ENCODE measurements around the gene CDK13. TPM values are rescaled to one million over a fixed set of nuclear protein-coding genes. Genes with fewer than 3 reads are reported as not detected.

Gene CDK13
- total RNA-seq, 1 experiment from 2014 or later, result 39.2 TPM

DNA sequence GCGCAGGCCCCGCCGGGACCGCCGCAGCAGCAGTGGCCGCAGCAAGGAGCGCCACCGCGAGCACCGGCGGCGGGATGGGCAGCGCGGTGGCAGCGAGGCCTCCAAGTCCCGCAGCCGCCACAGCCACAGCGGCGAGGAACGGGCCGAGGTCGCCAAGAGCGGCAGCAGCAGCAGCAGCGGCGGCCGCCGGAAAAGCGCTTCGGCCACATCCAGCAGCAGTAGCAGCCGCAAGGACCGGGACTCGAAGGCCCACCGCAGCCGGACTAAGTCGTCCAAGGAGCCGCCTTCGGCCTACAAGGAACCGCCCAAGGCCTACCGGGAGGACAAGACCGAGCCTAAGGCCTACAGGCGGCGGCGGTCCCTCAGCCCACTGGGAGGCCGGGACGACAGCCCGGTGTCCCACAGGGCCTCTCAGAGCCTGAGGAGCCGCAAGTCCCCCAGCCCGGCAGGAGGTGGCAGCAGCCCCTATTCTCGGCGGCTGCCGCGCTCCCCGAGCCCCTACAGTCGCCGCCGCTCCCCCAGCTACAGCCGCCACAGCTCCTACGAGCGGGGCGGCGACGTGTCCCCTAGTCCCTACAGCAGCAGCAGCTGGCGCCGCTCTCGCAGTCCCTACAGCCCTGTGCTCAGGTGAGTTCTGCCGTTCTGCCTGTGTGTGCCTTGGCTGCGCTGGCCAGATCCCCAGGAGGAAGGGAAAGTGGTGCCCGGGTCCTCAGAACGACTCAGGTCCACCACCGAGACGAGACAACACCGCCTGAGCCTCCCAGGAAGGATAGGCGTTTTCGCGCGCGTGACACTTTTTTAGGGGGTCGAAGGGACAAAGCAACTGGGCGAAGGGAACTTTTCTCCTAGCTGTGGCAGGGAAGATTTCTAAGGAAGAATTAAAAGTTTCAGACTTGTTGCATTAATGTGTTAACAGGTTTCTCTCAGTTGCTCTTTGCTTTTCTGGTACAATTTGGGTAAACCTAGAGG lies 1.5 kb downstream of the CDK13 start (continued):
- TF ChIP-seq, protein P1, sequence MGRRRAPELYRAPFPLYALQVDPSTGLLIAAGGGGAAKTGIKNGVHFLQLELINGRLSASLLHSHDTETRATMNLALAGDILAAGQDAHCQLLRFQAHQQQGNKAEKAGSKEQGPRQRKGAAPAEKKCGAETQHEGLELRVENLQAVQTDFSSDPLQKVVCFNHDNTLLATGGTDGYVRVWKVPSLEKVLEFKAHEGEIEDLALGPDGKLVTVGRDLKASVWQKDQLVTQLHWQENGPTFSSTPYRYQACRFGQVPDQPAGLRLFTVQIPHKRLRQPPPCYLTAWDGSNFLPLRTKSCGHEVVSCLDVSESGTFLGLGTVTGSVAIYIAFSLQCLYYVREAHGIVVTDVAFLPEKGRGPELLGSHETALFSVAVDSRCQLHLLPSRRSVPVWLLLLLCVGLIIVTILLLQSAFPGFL (CRISPR knock-in tag; IDR thresholded peaks at IDR 0.05; ENCODE audit: borderline replicate concordance), result no peak
- TF ChIP-seq ELF4 (CRISPR knock-in tag; IDR thresholded peaks at IDR 0.05; ENCODE audit: low read depth), result 0 out of 2 replicates have a peak, but pooled peaks have one; percentile 19
- TF ChIP-seq, protein P2, sequence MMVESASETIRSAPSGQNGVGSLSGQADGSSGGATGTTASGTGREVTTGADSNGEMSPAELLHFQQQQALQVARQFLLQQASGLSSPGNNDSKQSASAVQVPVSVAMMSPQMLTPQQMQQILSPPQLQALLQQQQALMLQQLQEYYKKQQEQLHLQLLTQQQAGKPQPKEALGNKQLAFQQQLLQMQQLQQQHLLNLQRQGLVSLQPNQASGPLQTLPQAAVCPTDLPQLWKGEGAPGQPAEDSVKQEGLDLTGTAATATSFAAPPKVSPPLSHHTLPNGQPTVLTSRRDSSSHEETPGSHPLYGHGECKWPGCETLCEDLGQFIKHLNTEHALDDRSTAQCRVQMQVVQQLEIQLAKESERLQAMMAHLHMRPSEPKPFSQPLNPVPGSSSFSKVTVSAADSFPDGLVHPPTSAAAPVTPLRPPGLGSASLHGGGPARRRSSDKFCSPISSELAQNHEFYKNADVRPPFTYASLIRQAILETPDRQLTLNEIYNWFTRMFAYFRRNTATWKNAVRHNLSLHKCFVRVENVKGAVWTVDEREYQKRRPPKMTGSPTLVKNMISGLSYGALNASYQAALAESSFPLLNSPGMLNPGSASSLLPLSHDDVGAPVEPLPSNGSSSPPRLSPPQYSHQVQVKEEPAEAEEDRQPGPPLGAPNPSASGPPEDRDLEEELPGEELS (CRISPR knock-in tag; IDR thresholded peaks at IDR 0.05), result no peak; the same call in 1 of the 2 replicates
- 0 out of 2 replicates have a peak, but pooled peaks have one; percentile 14 for TF ChIP-seq ESRRA (CRISPR knock-in tag; IDR thresholded peaks at IDR 0.05; ENCODE audit: borderline replicate concordance)
- TF ChIP-seq JUN (CRISPR knock-in tag; IDR thresholded peaks at IDR 0.05), result peak; percentile 60; the same call in 1 of the 2 replicates
- TF ChIP-seq, protein P3, sequence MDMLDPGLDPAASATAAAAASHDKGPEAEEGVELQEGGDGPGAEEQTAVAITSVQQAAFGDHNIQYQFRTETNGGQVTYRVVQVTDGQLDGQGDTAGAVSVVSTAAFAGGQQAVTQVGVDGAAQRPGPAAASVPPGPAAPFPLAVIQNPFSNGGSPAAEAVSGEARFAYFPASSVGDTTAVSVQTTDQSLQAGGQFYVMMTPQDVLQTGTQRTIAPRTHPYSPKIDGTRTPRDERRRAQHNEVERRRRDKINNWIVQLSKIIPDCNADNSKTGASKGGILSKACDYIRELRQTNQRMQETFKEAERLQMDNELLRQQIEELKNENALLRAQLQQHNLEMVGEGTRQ (CRISPR knock-in tag; IDR thresholded peaks at IDR 0.05), result no peak

DNA sequence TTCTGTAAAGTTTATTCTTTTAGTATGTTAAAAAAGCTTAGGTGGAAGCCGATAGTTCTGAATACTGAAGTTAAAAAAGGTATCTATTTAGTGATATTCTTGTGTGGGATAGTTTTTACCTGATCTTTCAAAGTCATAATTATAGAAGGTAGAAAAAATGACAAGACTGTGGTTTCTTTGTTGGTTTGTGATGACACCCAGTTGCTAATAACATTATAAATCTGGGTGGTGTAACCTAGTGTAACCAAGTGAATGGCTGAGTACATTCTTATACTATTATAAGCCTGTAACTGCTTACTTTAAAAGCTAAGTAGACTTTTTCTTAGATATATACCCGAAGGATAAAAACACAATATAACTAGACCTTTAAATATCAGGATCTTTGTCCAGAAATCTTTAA lies 2.3 kb downstream of the CDK13 start:
- ChIA-PET CTCF (interaction anchor here (1.0 to 3.2 kb wide), 3 partner anchors 56 to 100 kb away, joined by 3 to 17 read pairs (median 5); no protein-coding TSS in a partner anchor), POLR2A (interaction anchor here (0.6 kb wide), 1 partner anchor 241 kb away, joined by 12 read pairs; no protein-coding TSS in a partner anchor)
- H3K27me3 Mint-ChIP-seq (ENCODE audit: low read depth), result no peaks in the 10 kb centered on the region
- no peaks in the 10 kb centered on the region for H3K9me3 Mint-ChIP-seq
- H3K4me3 Mint-ChIP-seq, result peak overlapping the region; percentile 97
- ATAC-seq (no peak), DNase-seq (ENCODE audit: low spot score) (no peak)
- TF ChIP-seq TEAD4 (CRISPR knock-in tag; IDR thresholded peaks at IDR 0.05) (no peak), FOXJ3 (CRISPR knock-in tag; IDR thresholded peaks at IDR 0.05; ENCODE audit: borderline replicate concordance) (no peak), ZNF121 (CRISPR knock-in tag; IDR thresholded peaks at IDR 0.05) (no peak), CREB1 (CRISPR knock-in tag; IDR thresholded peaks at IDR 0.05) (no peak), ZNF423 (CRISPR knock-in tag; IDR thresholded peaks at IDR 0.05) (no peak), RORB (CRISPR knock-in tag; IDR thresholded peaks at IDR 0.05) (no peak), MYBL2 (CRISPR knock-in tag; IDR thresholded peaks at IDR 0.05) (no peak)
- TF ChIP-seq, protein P4, sequence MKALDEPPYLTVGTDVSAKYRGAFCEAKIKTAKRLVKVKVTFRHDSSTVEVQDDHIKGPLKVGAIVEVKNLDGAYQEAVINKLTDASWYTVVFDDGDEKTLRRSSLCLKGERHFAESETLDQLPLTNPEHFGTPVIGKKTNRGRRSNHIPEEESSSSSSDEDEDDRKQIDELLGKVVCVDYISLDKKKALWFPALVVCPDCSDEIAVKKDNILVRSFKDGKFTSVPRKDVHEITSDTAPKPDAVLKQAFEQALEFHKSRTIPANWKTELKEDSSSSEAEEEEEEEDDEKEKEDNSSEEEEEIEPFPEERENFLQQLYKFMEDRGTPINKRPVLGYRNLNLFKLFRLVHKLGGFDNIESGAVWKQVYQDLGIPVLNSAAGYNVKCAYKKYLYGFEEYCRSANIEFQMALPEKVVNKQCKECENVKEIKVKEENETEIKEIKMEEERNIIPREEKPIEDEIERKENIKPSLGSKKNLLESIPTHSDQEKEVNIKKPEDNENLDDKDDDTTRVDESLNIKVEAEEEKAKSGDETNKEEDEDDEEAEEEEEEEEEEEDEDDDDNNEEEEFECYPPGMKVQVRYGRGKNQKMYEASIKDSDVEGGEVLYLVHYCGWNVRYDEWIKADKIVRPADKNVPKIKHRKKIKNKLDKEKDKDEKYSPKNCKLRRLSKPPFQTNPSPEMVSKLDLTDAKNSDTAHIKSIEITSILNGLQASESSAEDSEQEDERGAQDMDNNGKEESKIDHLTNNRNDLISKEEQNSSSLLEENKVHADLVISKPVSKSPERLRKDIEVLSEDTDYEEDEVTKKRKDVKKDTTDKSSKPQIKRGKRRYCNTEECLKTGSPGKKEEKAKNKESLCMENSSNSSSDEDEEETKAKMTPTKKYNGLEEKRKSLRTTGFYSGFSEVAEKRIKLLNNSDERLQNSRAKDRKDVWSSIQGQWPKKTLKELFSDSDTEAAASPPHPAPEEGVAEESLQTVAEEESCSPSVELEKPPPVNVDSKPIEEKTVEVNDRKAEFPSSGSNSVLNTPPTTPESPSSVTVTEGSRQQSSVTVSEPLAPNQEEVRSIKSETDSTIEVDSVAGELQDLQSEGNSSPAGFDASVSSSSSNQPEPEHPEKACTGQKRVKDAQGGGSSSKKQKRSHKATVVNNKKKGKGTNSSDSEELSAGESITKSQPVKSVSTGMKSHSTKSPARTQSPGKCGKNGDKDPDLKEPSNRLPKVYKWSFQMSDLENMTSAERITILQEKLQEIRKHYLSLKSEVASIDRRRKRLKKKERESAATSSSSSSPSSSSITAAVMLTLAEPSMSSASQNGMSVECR (CRISPR knock-in tag; IDR thresholded peaks at IDR 0.05; ENCODE audit: borderline replicate concordance), result no peak
- TF ChIP-seq, protein P5, sequence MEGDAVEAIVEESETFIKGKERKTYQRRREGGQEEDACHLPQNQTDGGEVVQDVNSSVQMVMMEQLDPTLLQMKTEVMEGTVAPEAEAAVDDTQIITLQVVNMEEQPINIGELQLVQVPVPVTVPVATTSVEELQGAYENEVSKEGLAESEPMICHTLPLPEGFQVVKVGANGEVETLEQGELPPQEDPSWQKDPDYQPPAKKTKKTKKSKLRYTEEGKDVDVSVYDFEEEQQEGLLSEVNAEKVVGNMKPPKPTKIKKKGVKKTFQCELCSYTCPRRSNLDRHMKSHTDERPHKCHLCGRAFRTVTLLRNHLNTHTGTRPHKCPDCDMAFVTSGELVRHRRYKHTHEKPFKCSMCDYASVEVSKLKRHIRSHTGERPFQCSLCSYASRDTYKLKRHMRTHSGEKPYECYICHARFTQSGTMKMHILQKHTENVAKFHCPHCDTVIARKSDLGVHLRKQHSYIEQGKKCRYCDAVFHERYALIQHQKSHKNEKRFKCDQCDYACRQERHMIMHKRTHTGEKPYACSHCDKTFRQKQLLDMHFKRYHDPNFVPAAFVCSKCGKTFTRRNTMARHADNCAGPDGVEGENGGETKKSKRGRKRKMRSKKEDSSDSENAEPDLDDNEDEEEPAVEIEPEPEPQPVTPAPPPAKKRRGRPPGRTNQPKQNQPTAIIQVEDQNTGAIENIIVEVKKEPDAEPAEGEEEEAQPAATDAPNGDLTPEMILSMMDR (IDR thresholded peaks at IDR 0.05), result no peak
- TF ChIP-seq, protein P6, sequence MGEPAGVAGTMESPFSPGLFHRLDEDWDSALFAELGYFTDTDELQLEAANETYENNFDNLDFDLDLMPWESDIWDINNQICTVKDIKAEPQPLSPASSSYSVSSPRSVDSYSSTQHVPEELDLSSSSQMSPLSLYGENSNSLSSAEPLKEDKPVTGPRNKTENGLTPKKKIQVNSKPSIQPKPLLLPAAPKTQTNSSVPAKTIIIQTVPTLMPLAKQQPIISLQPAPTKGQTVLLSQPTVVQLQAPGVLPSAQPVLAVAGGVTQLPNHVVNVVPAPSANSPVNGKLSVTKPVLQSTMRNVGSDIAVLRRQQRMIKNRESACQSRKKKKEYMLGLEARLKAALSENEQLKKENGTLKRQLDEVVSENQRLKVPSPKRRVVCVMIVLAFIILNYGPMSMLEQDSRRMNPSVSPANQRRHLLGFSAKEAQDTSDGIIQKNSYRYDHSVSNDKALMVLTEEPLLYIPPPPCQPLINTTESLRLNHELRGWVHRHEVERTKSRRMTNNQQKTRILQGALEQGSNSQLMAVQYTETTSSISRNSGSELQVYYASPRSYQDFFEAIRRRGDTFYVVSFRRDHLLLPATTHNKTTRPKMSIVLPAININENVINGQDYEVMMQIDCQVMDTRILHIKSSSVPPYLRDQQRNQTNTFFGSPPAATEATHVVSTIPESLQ (CRISPR knock-in tag; IDR thresholded peaks at IDR 0.05), result no peak
- TF ChIP-seq, protein P7, sequence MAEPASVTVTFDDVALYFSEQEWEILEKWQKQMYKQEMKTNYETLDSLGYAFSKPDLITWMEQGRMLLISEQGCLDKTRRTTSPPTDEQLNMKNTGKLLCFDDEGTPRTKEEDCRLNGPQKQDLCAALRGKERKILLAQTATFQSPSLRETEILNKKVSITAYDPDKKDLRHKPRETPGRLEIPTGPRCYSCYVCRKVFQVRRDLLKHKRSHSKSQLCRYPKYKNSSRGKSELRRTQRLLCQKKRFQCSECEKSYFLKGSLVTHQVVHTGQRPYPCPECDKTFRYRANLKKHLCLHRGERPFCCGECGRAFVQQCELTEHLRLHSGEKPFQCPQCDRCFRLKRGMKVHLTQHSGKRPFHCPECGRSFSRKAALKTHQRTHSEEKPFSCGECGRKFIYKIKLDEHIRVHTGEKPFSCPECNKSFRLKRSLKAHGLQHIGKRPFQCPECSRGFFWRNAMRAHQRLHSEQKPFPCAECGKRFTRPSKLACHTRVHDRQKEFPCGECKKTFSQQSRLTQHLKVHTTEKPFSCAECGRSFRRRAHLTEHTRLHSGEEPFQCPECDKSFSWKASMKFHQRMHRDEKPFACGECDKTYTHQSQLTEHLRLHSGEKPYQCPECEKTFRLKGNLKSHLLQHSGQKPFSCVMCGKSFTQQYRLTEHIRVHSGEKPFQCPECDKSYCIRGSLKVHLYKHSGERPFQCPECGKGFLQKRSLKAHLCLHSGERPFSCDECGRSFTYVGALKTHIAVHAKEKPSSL (CRISPR knock-in tag; conservative IDR thresholded peaks at IDR 0.05), result no peak
- peaks cover 40% of the 10 kb centered on the region for H3K4me1 Mint-ChIP-seq
- H3K36me3 Mint-ChIP-seq, result no peaks in the 10 kb centered on the region
- no peak overlapping the region; the same call in 1 of the 2 replicates for H3K27ac Mint-ChIP-seq

Measured in WTC11 (cell line).